Caco-2 (cell line): ENCODE results near the gene KCNIP4. TPM values are rescaled to one million over a fixed set of nuclear protein-coding genes. Genes with fewer than 3 reads are reported as not detected.
A peak's percentile ranks its signal among the peaks of the same experiment; 100 is the strongest.

ENCODE experiments used
- BruUV-seq: library from RNA; stranded (reverse); fragments of 400-500 nt; replicated peaks from 2 replicates; lab custom pipeline; 2021; lab: Mats Ljungman, UMichigan
- CTCF ChIA-PET: fragments of 300-600 bp; sonication (Branson Sonifier 250); formaldehyde crosslinking; loops from one replicate; lab custom pipeline; 2022; ENCODE audit warnings: antibody characterized with exemption; lab: Charles Lee
- POLR2A ChIA-PET: fragments of 300-600 bp; sonication (Branson Sonifier 250); formaldehyde crosslinking; loops from one replicate; lab custom pipeline; 2022; ENCODE audit warnings: antibody characterized with exemption; lab: Charles Lee
- DNase-seq, 2 experiments: peaks; one replicate each; pipeline versions ENCODE4 v3.0.0 to v3.0.0-alpha.2; 2020 to 2022
- H3K27me3 ChIP-seq: replicated peaks from 2 replicates; pipeline ENCODE4 v1.6.0; 2011; ENCODE audit warnings: low read length; ENCODE audit not compliant: control insufficient read depth, insufficient read depth
- H3K36me3 ChIP-seq: 2 replicates; pipeline ENCODE4 v1.5.1; 2011; ENCODE audit warnings: low read length; ENCODE audit not compliant: control insufficient read depth, insufficient read depth
- H3K4me1 ChIP-seq: fragments of 250-450 bp; sonication (Bioruptor Pico); 2 replicates; pipeline ENCODE4 v1.5.1; 2020; ENCODE audit warnings: mild to moderate bottlenecking
- H3K4me3 ChIP-seq: 2 replicates; pipeline ENCODE4 v1.5.1; 2011; ENCODE audit warnings: low read depth, mild to moderate bottlenecking, control low read depth, low read length
- H3K9me3 ChIP-seq: fragments of 250-450 bp; sonication (Bioruptor Pico); 2 replicates; pipeline ENCODE4 v1.5.1; 2020; ENCODE audit warnings: mild to moderate bottlenecking, moderate library complexity
- H3K27ac Mint-ChIP-seq: one replicate; pipeline ENCODE4 v1.8.0; 2022; ENCODE audit warnings: mixed read lengths; ENCODE audit not compliant: unreplicated experiment
- H3K27me3 Mint-ChIP-seq: one replicate; pipeline ENCODE4 v1.8.0; 2022; ENCODE audit warnings: mixed read lengths; ENCODE audit not compliant: insufficient read depth, unreplicated experiment
- H3K36me3 Mint-ChIP-seq: one replicate; pipeline ENCODE4 v1.8.0; 2022; ENCODE audit warnings: mild to moderate bottlenecking, mixed read lengths; ENCODE audit not compliant: insufficient read depth, unreplicated experiment
- H3K4me1 Mint-ChIP-seq: one replicate; pipeline ENCODE4 v1.8.0; 2022; ENCODE audit warnings: low read depth, mixed read lengths; ENCODE audit not compliant: unreplicated experiment
- H3K4me3 Mint-ChIP-seq: one replicate; pipeline ENCODE4 v1.8.0; 2022; ENCODE audit warnings: mild to moderate bottlenecking, moderate library complexity, mixed read lengths; ENCODE audit not compliant: unreplicated experiment
- H3K9me3 Mint-ChIP-seq: one replicate; pipeline ENCODE4 v1.8.0; 2022; ENCODE audit warnings: mixed read lengths; ENCODE audit not compliant: unreplicated experiment
- CTCF ChIP-seq, 2 experiments: fragments of 200-600 bp in 1 of 2; IDR thresholded peaks; 1 replicate in 1 of 2; 2 replicates in 1 of 2; pipeline versions ENCODE4 v1.5.1 to v1.8.0; 2011 to 2022; ENCODE audit warnings: antibody characterized with exemption in 1 of 2, control low read depth in 1 of 2, inconsistent platforms in 1 of 2, low read depth in 1 of 2, low read length in 1 of 2, mild to moderate bottlenecking in 1 of 2, moderate library complexity in 1 of 2; ENCODE audit not compliant: insufficient read depth in 1 of 2, severe bottlenecking in 1 of 2, unreplicated experiment in 1 of 2
- intact Hi-C: fragments of 100-400 bp; cut with micrococcal nuclease; formaldehyde crosslinking; loops from one replicate; pipeline ENCODE4 v1.10.0; 2022; ENCODE audit not compliant: unreplicated experiment
- total RNA-seq: library from RNA; stranded (reverse); gene quantifications from 2 replicates; pipeline ENCODE4 v1.2.3, GENCODE V29; 2022

The KCNIP4 gene
- total RNA-seq, 1 experiment from 2014 or later: not detected

GRCh38 chr4:21884615-21885014 lies 64.0 kb downstream of the KCNIP4 start:
- Histone ChIP-seq H3K4me3 (no peak overlapping the region), H3K36me3 (no peaks in the 10 kb centered on the region), H3K9me3 (no peaks in the 10 kb centered on the region), H3K4me1 (no peaks in the 10 kb centered on the region), H3K27me3 (no peaks in the 10 kb centered on the region)
- TF ChIP-seq CTCF (IDR thresholded peaks at IDR 0.05; ENCODE audit: insufficient read depth in 1 of 2, low read depth in 1 of 2, low read length in 1 of 2, severe bottlenecking in 1 of 2, unreplicated experiment in 1 of 2): no peak
- Mint-ChIP-seq H3K4me3 (no peak overlapping the region), H3K9me3 (no peaks in the 10 kb centered on the region), H3K27ac (no peak overlapping the region), H3K36me3 (no peaks in the 10 kb centered on the region), H3K27me3 (peaks cover 3% of the 10 kb centered on the region), H3K4me1 (no peaks in the 10 kb centered on the region)
- BruUV-seq: no TSS peak
- ChIA-PET CTCF (no interaction called here), POLR2A (no interaction called here)
- no peak for DNase-seq
- intact Hi-C loops: loop anchor here (10.0 kb wide), 1 partner anchor 500 kb away; no protein-coding TSS in a partner anchor

GRCh38 chr4:21882051-21882839 lies 66.3 kb downstream of the KCNIP4 start:
- Mint-ChIP-seq H3K4me1 (no peaks in the 10 kb centered on the region), H3K27ac (no peak overlapping the region), H3K4me3 (no peak overlapping the region), H3K9me3 (no peaks in the 10 kb centered on the region), H3K27me3 (peaks cover 3% of the 10 kb centered on the region), H3K36me3 (no peaks in the 10 kb centered on the region)
- TF ChIP-seq CTCF (IDR thresholded peaks at IDR 0.05; ENCODE audit: insufficient read depth in 1 of 2, low read depth in 1 of 2, low read length in 1 of 2, severe bottlenecking in 1 of 2, unreplicated experiment in 1 of 2): no peak
- no peak for DNase-seq
- intact Hi-C loops: loop anchor here (10.0 kb wide), 1 partner anchor 503 kb away; no protein-coding TSS in a partner anchor
- Histone ChIP-seq H3K4me1 (no peaks in the 10 kb centered on the region), H3K27me3 (no peaks in the 10 kb centered on the region), H3K9me3 (no peaks in the 10 kb centered on the region), H3K36me3 (no peaks in the 10 kb centered on the region), H3K4me3 (no peak overlapping the region)
- no TSS peak for BruUV-seq
- ChIA-PET POLR2A (no interaction called here), CTCF (no interaction called here)

GRCh38 chr4:21879187-21879586 lies 69.4 kb downstream of the KCNIP4 start:
- Mint-ChIP-seq H3K4me3 (no peak overlapping the region), H3K36me3 (no peaks in the 10 kb centered on the region), H3K27me3 (peaks cover 7% of the 10 kb centered on the region), H3K9me3 (no peaks in the 10 kb centered on the region), H3K27ac (no peak overlapping the region), H3K4me1 (no peaks in the 10 kb centered on the region)
- no peaks in the 10 kb centered on the region for H3K27me3 ChIP-seq
- ChIA-PET CTCF (no interaction called here), POLR2A (no interaction called here)
- BruUV-seq: no TSS peak
- no peak overlapping the region for H3K4me3 ChIP-seq
- intact Hi-C loops: loop anchor here (1.0 kb wide), 1 partner anchor 89 kb away; no protein-coding TSS in a partner anchor
- no peaks in the 10 kb centered on the region for H3K9me3 ChIP-seq
- DNase-seq: peak; percentile 27 to 36
- no peaks in the 10 kb centered on the region for H3K4me1 ChIP-seq
- no peaks in the 10 kb centered on the region for H3K36me3 ChIP-seq
- peak in 1 of 2 experiments; percentile 6 for TF ChIP-seq CTCF (IDR thresholded peaks at IDR 0.05; ENCODE audit: insufficient read depth in 1 of 2, low read depth in 1 of 2, low read length in 1 of 2, severe bottlenecking in 1 of 2, unreplicated experiment in 1 of 2)
